ENCODE measurements around the gene PKHD1.

Gene PKHD1

DNA sequence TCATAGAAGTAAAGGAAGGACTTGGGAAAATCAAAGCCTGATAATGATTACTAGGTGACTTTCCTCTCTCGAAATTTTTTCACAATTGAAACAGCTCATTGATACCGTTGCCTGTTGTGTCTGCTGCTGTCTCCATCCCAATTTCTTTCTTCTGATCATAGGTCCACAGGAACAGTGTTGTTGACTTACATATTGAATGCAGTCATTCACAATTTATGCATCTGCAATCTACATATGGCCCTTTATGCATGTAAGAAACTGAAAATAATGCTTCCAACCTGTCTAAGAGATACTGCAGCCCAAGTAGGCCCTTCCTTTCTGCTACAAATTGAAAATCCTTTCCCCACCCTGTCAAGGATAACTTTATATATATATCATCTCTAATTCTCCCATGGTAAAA is 381.3 kb downstream of the PKHD1 start:
- Histone ChIP-seq H4K12ac (ENCODE audit: low read depth, low read length) (no peak overlapping the region), H3K9me3 (ENCODE audit: insufficient read depth, low read depth, low read length) (no peaks in the 10 kb centered on the region), H2BK5ac (ENCODE audit: low read depth, low read length, poor library complexity) (no peak overlapping the region), H4K8ac (ENCODE audit: low read depth, low read length) (no peak overlapping the region), H3K36me3 (ENCODE audit: control insufficient read depth in 1 of 2, insufficient read depth in 2 of 2, low read length in 2 of 2) (no peaks in the 10 kb centered on the region), H4K91ac (ENCODE audit: low read depth, low read length) (no peak overlapping the region), H3K4me3 (ENCODE audit: low read depth, low read length) (no peak overlapping the region), H3K4me2 (ENCODE audit: low read length) (no peak overlapping the region), H3K79me1 (ENCODE audit: low read length) (no peaks in the 10 kb centered on the region), H3K18ac (ENCODE audit: low read length) (no peak overlapping the region), H2AFZ (ENCODE audit: insufficient read depth, low read length, poor library complexity) (no peak overlapping the region), H3K4ac (ENCODE audit: low read depth, low read length) (no peak overlapping the region), H3K27me3 (ENCODE audit: insufficient read depth, low read length) (no peaks in the 10 kb centered on the region), H3K9ac (ENCODE audit: low read length) (no peak overlapping the region), H3K27ac (ENCODE audit: low read depth, low read length) (no peak overlapping the region), H2AK5ac (ENCODE audit: low read length) (no peak overlapping the region), H3K14ac (ENCODE audit: low read length) (no peak overlapping the region), H2BK120ac (ENCODE audit: insufficient read depth, low read length, poor library complexity) (no peak overlapping the region), H3K23ac (ENCODE audit: low read length) (no peak overlapping the region), H3K79me2 (ENCODE audit: control insufficient read depth, insufficient read depth, low read length, poor library complexity) (no peaks in the 10 kb centered on the region), H2BK12ac (ENCODE audit: low read length) (no peak overlapping the region), H3K4me1 (ENCODE audit: control insufficient read depth in 1 of 2, insufficient read depth in 2 of 2, low read length in 2 of 2) (no peaks in the 10 kb centered on the region)
- no CpG with 5 or more reads among the region's 2 CpGs for WGBS (ENCODE audit: extremely low coverage, insufficient coverage, insufficient read length)
- no peak for DNase-seq

DNA sequence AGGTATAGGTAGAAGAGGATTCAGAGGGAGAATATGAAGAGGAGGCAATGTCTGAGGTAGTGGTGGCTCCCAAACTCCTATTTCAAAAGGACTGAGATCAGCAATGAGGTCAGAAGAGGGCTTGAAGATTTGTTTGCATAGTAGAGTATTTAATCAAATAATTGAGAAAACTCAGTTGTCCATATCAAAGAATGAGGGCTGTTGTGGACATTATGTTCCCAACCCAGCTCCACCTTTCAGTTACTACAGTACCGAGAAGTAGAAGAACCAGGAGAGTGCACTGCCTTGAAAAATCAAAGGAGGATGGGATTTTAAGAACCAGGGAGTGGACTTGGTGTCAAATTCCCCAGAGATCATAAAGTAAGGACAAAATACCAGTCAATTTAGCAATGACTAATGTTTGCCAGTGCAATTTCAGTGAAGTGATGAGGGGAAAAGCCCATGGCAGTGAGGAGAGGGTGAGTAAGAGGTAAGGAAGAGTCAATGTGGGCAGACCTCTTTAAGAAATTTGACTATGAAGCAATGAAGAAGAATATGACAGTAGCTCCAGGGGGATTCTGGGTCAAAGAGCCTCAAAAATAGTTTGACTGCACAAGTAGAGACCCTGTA is 382.4 kb downstream of the PKHD1 start:
- Histone ChIP-seq H3K4me1 (ENCODE audit: control insufficient read depth in 1 of 2, insufficient read depth in 2 of 2, low read length in 2 of 2) (no peaks in the 10 kb centered on the region), H4K8ac (ENCODE audit: low read depth, low read length) (no peak overlapping the region), H3K14ac (ENCODE audit: low read length) (no peak overlapping the region), H3K4me3 (ENCODE audit: low read depth, low read length) (no peak overlapping the region), H2BK120ac (ENCODE audit: insufficient read depth, low read length, poor library complexity) (no peak overlapping the region), H2BK5ac (ENCODE audit: low read depth, low read length, poor library complexity) (no peak overlapping the region), H2BK12ac (ENCODE audit: low read length) (no peak overlapping the region), H4K12ac (ENCODE audit: low read depth, low read length) (no peak overlapping the region), H3K9me3 (ENCODE audit: insufficient read depth, low read depth, low read length) (no peaks in the 10 kb centered on the region), H3K79me2 (ENCODE audit: control insufficient read depth, insufficient read depth, low read length, poor library complexity) (no peaks in the 10 kb centered on the region), H3K4ac (ENCODE audit: low read depth, low read length) (no peak overlapping the region), H3K4me2 (ENCODE audit: low read length) (no peak overlapping the region), H3K18ac (ENCODE audit: low read length) (no peak overlapping the region), H3K9ac (ENCODE audit: low read length) (no peak overlapping the region), H3K27me3 (ENCODE audit: insufficient read depth, low read length) (no peaks in the 10 kb centered on the region), H2AFZ (ENCODE audit: insufficient read depth, low read length, poor library complexity) (no peak overlapping the region), H3K27ac (ENCODE audit: low read depth, low read length) (no peak overlapping the region), H4K91ac (ENCODE audit: low read depth, low read length) (no peak overlapping the region), H3K23ac (ENCODE audit: low read length) (no peak overlapping the region), H2AK5ac (ENCODE audit: low read length) (no peak overlapping the region), H3K36me3 (ENCODE audit: control insufficient read depth in 1 of 2, insufficient read depth in 2 of 2, low read length in 2 of 2) (no peaks in the 10 kb centered on the region), H3K79me1 (ENCODE audit: low read length) (no peaks in the 10 kb centered on the region)
- WGBS (ENCODE audit: extremely low coverage, insufficient coverage, insufficient read length), result no CpG with 5 or more reads among the region's 1 CpG
- DNase-seq, result no peak

DNA sequence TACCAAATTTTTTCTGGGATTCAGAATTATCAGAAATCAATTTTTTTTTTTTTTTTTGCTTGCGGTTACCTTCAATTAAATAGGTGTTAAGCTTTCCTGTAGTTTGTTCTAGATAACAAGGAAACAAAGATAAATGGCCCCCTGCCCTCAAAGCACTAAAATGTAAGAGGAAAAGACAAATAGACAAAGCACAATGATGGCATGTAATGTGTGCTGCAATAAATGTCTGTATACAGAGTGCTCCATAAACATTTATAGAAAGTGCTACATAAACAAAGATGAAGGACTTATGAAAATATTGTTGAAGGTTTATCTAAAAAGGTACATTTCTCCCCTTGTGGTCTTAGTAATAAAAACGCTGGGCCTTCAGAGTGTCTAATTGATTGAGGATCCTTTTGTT is 384.6 kb downstream of the PKHD1 start:
- Histone ChIP-seq H3K18ac (ENCODE audit: low read length) (no peak overlapping the region), H2AFZ (ENCODE audit: insufficient read depth, low read length, poor library complexity) (no peak overlapping the region), H4K91ac (ENCODE audit: low read depth, low read length) (no peak overlapping the region), H2BK5ac (ENCODE audit: low read depth, low read length, poor library complexity) (no peak overlapping the region), H3K79me2 (ENCODE audit: control insufficient read depth, insufficient read depth, low read length, poor library complexity) (no peaks in the 10 kb centered on the region), H3K9ac (ENCODE audit: low read length) (no peak overlapping the region), H3K23ac (ENCODE audit: low read length) (no peak overlapping the region), H3K4me2 (ENCODE audit: low read length) (no peak overlapping the region), H3K14ac (ENCODE audit: low read length) (no peak overlapping the region), H3K9me3 (ENCODE audit: insufficient read depth, low read depth, low read length) (no peaks in the 10 kb centered on the region), H3K27me3 (ENCODE audit: insufficient read depth, low read length) (no peaks in the 10 kb centered on the region), H3K4me1 (ENCODE audit: control insufficient read depth in 1 of 2, insufficient read depth in 2 of 2, low read length in 2 of 2) (no peaks in the 10 kb centered on the region), H2AK5ac (ENCODE audit: low read length) (no peak overlapping the region), H2BK12ac (ENCODE audit: low read length) (no peak overlapping the region), H2BK120ac (ENCODE audit: insufficient read depth, low read length, poor library complexity) (no peak overlapping the region), H4K12ac (ENCODE audit: low read depth, low read length) (no peak overlapping the region), H3K4ac (ENCODE audit: low read depth, low read length) (no peak overlapping the region), H3K79me1 (ENCODE audit: low read length) (no peaks in the 10 kb centered on the region), H3K27ac (ENCODE audit: low read depth, low read length) (no peak overlapping the region), H3K36me3 (ENCODE audit: control insufficient read depth in 1 of 2, insufficient read depth in 2 of 2, low read length in 2 of 2) (no peaks in the 10 kb centered on the region), H3K4me3 (ENCODE audit: low read depth, low read length) (no peak overlapping the region), H4K8ac (ENCODE audit: low read depth, low read length) (no peak overlapping the region)
- DNase-seq, result no peak
- no CpG with 5 or more reads among the region's 2 CpGs for WGBS (ENCODE audit: extremely low coverage, insufficient coverage, insufficient read length)

DNA sequence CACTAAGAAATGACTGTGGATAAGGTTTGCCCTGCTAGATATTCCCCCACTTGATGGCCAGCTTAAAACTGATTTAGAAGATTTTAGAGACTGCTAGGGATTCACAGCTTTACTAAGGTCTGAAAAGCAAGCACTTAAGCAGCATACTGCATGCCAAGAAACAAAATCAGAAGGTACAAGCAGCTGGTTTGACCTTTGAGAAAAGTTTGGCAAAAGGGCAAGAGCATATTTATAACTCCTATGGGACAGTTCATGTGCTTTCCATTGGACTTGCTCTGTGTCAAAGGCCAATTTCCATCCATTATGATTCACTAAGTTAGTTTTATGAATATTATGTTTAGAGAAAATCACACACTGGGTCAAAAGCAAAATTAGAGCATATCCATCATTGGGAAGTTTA is 402.8 kb downstream of the PKHD1 start:
- H2BK5ac ChIP-seq (ENCODE audit: low read depth, low read length, poor library complexity), result no peak overlapping the region
- H2AK5ac ChIP-seq (ENCODE audit: low read length), result no peak overlapping the region
- H3K4me2 ChIP-seq (ENCODE audit: low read length), result no peak overlapping the region
- H4K91ac ChIP-seq (ENCODE audit: low read depth, low read length), result no peak overlapping the region
- H3K27me3 ChIP-seq (ENCODE audit: insufficient read depth, low read length), result no peaks in the 10 kb centered on the region
- H3K9me3 ChIP-seq (ENCODE audit: insufficient read depth, low read depth, low read length), result no peaks in the 10 kb centered on the region
- H4K8ac ChIP-seq (ENCODE audit: low read depth, low read length), result no peak overlapping the region
- H3K14ac ChIP-seq (ENCODE audit: low read length), result no peak overlapping the region
- no peaks in the 10 kb centered on the region for H3K4me1 ChIP-seq (ENCODE audit: control insufficient read depth in 1 of 2, insufficient read depth in 2 of 2, low read length in 2 of 2)
- no peaks in the 10 kb centered on the region for H3K36me3 ChIP-seq (ENCODE audit: control insufficient read depth in 1 of 2, insufficient read depth in 2 of 2, low read length in 2 of 2)
- H3K4me3 ChIP-seq (ENCODE audit: low read depth, low read length), result no peak overlapping the region
- H3K9ac ChIP-seq (ENCODE audit: low read length), result no peak overlapping the region
- no peak overlapping the region for H3K4ac ChIP-seq (ENCODE audit: low read depth, low read length)
- no peaks in the 10 kb centered on the region for H3K79me2 ChIP-seq (ENCODE audit: control insufficient read depth, insufficient read depth, low read length, poor library complexity)
- no peak overlapping the region for H2BK12ac ChIP-seq (ENCODE audit: low read length)
- no peak overlapping the region for H2AFZ ChIP-seq (ENCODE audit: insufficient read depth, low read length, poor library complexity)
- no peak overlapping the region for H4K12ac ChIP-seq (ENCODE audit: low read depth, low read length)
- H3K23ac ChIP-seq (ENCODE audit: low read length), result no peak overlapping the region
- H3K27ac ChIP-seq (ENCODE audit: low read depth, low read length), result no peak overlapping the region
- no peak overlapping the region for H2BK120ac ChIP-seq (ENCODE audit: insufficient read depth, low read length, poor library complexity)
- H3K18ac ChIP-seq (ENCODE audit: low read length), result no peak overlapping the region
- DNase-seq, result no peak
- H3K79me1 ChIP-seq (ENCODE audit: low read length), result no peaks in the 10 kb centered on the region

Data from trophoblast cell (in vitro differentiated cells and primary cell).